GM18499 (cell line): ENCODE measurements around the gene ARID3A.
A peak's percentile ranks its signal among the peaks of the same experiment; 100 is the strongest.
"Not testable (repeated sequence)": the region's sequence is repeated elsewhere in the genome, so short reads cannot be mapped to it uniquely, and the experiment has no call there.

Experiments used
- ATAC-seq: cut with Tn5 transposase; IDR thresholded peaks from one replicate; pipeline ENCODE4 v1.9.1; 2021; ENCODE audit warnings: moderate number of reproducible peaks; ENCODE audit not compliant: insufficient read depth, unreplicated experiment

ARID3A gene

DNA sequence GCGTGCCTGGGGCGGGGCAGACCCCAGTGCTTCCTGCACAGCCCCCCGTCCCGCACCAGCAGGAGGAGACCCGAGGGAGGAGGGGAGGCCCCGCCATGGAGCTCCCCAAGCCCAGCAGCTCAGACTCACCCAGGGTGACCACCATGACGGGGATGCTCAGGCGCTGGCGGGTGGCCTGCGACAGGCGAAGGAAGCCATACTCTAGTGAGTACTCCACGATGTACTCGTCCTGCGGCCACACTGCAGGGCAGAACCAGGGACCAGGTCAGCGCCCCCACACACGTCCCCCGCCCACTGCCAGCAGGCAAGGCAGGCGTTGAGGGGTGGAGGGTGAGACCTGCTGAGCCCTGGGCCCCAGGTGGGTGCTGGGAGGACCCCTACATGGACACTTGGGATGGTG lies 86.5 kb downstream of the ARID3A start:
- ATAC-seq, result no peak

- no peak for ATAC-seq
Measured at GRCh38 chr19:1013218-1013617, 87.4 kb downstream of the ARID3A start.

DNA sequence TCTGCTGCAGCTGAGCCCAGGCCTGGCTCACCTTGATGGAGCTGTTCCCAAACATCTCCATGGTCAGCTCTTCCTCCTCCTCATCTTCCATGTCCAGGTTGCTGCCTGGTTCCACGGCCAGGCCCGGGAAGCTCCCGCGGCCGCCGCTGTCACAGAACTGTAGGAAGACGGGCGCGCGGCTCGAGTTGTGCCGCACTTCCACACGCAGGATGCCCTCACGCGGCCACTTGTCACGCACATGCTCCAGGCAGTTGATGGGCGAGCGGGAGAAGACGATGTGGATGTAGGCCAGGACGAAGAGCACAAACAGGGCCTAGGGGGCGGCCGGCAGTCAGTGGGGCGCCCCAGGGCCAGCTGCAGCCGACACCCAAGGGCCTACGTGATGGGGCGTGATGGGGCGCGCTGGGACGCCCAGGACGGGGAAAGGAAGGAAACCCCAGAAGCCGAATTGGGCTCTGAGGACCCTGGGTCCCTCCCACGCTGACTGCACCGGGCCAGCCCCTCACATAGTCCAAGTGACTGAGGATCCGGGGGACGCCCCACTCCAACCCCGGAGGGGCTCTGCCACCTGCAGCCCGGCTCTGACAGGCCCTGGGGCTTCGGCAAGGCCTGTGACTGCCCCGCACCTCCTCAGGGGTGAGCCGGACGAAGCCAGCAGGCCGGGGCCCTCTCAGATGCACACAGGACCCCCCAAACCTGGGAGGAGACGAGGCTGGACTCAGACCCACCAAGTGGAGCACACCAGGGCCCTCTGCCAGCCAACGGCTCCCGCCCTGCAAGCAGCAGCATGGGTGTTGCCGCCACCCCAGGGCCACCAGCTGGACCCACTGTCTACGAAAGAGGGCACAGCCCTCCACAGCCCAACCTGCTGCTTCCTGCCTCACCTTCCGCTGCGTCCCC lies 88.6 kb downstream of the ARID3A start:
- no peak for ATAC-seq

DNA sequence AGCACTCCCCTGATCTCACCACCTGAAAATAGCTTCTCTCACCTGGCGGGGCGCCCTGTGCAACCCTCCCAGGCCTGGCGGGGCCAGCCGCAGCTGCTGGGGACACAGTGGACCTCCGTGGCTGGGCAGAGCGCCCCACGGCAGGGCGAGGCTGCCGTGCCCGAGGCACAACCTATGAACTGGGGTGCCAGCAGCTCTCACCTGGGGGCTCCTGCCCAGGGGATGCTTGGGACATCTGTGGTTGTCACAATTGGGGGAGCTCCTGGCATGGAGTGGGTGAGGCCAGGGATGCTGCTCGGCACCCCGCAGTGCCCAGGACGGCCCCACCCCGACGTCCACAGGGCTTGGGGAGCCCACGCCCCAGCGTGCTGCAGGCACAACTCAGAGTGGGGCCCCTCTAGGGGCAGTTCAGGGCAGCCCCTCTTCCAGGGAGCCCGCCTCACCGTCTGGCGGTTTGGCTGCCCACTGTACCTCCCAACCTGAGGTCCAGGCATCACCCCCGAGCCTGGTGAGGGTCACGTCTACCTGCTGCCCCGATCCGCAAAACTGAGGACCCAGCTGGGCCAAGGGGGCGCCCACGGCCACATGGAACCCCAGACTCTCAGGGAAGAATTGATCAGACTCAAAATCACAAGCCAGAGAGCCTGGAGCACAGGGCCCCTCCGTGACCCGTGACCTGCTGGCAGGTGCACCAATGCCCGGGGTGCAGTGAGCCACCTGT lies 89.4 kb downstream of the ARID3A start:
- ATAC-seq, result no peak

DNA sequence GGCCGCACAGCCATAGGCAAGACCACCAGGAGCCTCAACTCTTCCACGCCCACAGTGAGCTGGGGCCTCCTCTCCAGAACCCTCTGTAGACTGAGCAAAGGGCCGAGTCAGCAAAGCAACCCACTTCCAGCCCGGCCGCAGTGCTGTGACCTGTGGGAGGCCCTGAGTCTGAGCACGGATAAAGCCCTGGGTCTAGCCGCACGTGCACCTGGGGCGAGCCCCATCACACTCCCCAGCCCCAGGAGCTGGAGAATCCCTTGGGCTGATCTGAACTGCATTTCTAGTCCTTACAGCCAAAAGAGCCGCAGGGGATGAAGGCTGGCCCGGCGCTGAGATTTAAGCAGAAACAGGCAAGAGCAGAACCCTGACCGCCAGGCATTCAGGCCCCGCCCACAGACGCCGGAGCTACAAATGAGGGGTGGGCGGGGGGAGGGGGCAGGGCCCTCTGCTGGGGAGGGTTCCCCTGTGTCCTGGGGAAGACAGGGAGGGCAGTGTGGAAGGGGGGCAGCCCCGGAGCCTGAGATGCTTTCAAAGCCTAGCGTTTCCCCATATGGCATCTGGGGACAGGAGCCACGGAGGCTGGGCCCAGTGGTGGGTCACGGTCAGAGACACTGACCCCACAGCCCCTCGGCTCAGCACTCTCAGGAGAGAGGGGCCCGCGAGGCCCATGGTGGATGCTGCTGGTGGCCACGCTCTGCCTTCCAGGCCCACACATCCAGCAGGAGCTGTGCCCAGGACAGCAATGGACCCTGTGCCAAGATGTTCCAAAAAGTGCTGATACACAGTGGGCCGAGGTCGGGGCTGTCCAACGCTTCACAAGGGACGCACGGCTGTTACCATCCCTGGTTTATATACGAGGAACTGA lies 90.2 kb downstream of the ARID3A start:
- ATAC-seq, result no peak

GRCh38 chr19:1016647-1017114 lies 90.8 kb downstream of the ARID3A start:
- ATAC-seq, result no peak

DNA sequence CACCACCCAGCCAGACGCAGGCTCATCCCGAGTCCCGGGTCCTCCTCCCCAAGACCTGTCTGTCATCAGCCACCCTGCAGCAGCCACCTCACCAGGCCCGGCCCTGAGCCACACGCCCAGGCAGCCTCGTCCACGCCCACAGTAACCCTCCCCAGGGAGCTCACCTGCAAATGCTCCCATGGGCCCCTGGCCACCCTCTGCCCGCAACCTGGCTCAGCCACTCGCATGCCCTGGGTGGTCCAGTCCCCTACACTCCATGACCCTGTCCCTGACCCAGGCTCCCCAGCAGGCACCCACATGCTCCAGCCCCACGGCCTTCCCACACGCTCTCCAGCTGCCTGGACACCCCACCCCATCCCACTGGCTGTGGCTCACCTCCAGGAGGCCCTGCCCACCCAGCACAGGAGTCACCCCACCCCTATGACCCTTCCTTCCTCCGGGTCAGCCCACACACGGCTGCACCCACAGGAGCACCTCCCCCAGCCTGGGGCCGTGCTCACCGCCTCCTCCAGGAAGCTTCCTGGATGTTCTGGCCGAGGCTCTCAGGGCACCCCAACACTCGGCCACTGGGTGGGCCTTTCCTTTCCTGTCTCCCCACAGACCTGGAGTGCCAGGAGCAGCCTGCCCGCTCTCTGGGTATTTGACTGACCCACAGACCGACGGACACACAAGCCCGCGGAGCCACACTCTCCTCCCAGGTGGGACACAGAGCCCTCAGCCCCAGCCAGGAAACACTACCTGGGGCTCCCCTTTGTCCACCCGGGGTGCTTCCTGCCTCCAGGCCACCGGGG lies 91.5 kb downstream of the ARID3A start:
- no peak for ATAC-seq

DNA sequence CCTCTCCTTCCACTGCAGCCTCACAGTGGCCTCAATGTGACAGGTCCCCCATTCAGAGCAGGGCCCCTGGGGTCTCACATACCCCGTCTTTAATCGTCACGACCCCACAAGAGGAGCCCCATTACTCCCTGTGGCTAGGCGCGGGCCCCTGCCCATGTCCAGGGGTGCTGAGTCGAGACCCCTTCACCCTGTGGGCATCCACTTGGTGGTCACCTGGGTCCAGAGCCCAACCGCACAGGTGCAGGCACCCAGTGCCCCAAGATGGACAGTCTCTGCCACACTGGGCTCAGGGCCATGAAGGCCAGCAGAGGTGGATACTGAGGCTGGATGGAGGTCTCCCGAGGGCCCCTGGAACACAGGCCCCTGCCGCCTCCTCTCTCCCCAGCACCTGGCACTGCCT lies 92.1 kb downstream of the ARID3A start:
- no peak for ATAC-seq

DNA sequence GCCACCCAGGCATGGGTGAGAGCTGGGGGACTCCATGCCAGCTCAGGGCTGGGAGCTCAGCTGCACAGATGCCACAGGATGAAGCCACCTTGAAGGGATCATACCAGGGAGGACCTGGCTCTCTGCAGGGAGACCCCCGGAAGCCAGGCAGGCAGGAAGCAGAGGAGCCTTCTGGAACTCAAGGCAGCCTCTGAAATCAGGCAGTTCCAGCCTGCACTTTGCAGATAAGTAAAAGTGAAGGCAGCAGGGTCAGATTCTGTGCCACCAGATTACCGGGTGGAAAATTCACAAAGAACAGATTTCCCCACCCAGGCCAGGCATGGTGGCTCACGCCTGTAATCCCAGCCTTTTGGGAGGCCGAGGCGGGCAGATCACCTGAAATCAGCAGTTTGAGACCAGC lies 92.6 kb downstream of the ARID3A start:
- no peak for ATAC-seq

DNA sequence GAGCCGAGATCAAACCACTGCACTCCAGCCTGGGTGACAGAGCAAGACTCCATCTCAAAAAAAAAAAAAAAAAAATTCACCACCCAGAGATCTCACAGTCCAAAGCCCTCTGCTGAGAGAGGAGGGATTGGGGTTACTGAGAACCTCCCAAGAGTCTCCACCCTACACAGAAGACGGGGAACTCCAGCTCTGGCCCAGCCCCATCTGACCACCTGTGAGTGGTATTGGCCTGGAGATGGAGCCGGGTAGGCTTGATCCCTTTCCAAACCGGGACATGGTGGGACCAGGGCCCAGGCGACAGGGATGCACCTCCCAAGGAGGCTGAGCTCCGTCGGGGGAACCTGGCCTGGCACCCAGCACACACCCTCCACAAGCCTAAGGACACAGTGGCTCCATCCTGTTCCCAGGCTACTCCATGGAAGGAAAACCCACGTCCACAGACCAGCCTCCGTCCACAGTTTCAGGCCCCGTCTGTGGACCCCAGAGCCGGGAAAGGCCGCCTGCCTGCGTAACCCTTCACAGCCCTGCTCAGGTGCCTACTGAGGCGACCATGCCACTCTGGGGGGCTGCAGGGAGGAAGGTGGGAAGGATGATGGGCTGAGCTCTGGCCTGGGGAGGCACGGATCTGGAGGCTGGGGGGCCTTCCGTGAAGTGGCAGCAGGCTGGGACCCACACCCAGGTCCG lies 93.2 kb downstream of the ARID3A start:
- no peak for ATAC-seq

- ATAC-seq, result no peak
Measured at GRCh38 chr19:1019616-1019961, 93.8 kb downstream of the ARID3A start.

- no peak for ATAC-seq
Measured at GRCh38 chr19:1019980-1020867, 94.4 kb downstream of the ARID3A start.

GRCh38 chr19:1020868-1021425 lies 95.1 kb downstream of the ARID3A start, which contains the start of gene TMEM259:
Gene TMEM259 (minus strand): TSS chr19:1021123. CDS start chr19:1020996, 127 bp downstream.
- ATAC-seq, result peak; percentile 55

GRCh38 chr19:1023883-1024188 lies 98.0 kb downstream of the ARID3A start:
- ATAC-seq, result not testable (repeated sequence)

GRCh38 chr19:1025080-1025479 lies 99.2 kb downstream of the ARID3A start:
- not testable (repeated sequence) for ATAC-seq
